ENCODE measurements around the gene HUNK. TPM values are rescaled to one million over a fixed set of nuclear protein-coding genes. Genes with fewer than 3 reads are reported as not detected.

HUNK gene
- total and polyA plus RNA-seq, 2 experiments from 2014 or later: 1.6 to 5.1 TPM

DNA sequence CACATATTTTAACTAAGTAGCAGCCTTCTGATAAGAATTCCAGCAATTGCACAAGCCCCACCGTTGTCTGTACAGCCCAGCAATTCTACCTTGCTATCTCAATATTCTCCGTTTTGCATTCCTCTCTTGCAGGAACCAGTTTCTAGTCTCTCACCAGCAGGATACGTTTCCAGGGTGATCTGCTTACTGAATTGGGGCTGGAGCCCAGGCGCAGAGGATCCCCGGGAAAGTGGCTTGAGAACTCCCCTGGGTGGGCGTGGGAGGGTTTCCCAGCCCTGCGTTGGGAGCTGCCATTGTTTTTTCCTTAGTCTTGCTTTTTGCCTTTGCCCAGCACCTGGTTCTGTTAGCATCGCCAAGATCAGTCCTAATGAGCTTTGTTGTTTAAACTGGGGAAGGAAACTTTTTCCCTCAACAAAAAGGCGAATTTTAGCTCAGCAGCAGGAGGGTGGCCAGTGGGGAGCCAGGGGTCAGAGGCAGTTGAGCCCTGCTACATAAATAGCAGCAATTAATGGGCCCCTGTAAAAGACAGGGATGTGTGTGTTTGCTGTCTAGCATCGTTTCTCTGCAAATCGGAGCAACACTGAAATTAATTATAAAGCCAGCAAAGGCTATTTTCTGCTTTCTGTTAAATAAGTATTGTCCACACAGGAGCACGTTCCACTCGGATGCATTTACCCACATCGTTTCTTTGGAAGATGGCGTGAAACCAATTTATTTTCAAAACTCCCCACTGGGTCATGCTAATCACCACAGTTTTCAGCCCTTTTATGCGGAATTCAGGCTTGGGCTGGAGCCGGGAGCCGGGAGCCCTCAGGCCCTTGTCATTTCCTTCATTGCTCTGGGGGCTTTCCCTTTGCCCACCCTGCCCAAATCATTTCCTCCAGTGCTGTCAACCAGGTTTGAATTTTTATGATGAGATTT is 36.6 kb downstream of the HUNK start:
- TF ChIP-seq CREB1 (CRISPR knock-in tag; IDR thresholded peaks at IDR 0.05; ENCODE audit: low read depth): no peak
- no peak for TF ChIP-seq EZH2phosphoT487 (IDR thresholded peaks at IDR 0.05; ENCODE audit: unreplicated experiment)
- TF ChIP-seq POLR2AphosphoS5 (IDR thresholded peaks at IDR 0.05; ENCODE audit: low read depth): no peak
- TF ChIP-seq ZNF331 (CRISPR knock-in tag; IDR thresholded peaks at IDR 0.05; ENCODE audit: low read depth): no peak
- TF ChIP-seq, protein P1, sequence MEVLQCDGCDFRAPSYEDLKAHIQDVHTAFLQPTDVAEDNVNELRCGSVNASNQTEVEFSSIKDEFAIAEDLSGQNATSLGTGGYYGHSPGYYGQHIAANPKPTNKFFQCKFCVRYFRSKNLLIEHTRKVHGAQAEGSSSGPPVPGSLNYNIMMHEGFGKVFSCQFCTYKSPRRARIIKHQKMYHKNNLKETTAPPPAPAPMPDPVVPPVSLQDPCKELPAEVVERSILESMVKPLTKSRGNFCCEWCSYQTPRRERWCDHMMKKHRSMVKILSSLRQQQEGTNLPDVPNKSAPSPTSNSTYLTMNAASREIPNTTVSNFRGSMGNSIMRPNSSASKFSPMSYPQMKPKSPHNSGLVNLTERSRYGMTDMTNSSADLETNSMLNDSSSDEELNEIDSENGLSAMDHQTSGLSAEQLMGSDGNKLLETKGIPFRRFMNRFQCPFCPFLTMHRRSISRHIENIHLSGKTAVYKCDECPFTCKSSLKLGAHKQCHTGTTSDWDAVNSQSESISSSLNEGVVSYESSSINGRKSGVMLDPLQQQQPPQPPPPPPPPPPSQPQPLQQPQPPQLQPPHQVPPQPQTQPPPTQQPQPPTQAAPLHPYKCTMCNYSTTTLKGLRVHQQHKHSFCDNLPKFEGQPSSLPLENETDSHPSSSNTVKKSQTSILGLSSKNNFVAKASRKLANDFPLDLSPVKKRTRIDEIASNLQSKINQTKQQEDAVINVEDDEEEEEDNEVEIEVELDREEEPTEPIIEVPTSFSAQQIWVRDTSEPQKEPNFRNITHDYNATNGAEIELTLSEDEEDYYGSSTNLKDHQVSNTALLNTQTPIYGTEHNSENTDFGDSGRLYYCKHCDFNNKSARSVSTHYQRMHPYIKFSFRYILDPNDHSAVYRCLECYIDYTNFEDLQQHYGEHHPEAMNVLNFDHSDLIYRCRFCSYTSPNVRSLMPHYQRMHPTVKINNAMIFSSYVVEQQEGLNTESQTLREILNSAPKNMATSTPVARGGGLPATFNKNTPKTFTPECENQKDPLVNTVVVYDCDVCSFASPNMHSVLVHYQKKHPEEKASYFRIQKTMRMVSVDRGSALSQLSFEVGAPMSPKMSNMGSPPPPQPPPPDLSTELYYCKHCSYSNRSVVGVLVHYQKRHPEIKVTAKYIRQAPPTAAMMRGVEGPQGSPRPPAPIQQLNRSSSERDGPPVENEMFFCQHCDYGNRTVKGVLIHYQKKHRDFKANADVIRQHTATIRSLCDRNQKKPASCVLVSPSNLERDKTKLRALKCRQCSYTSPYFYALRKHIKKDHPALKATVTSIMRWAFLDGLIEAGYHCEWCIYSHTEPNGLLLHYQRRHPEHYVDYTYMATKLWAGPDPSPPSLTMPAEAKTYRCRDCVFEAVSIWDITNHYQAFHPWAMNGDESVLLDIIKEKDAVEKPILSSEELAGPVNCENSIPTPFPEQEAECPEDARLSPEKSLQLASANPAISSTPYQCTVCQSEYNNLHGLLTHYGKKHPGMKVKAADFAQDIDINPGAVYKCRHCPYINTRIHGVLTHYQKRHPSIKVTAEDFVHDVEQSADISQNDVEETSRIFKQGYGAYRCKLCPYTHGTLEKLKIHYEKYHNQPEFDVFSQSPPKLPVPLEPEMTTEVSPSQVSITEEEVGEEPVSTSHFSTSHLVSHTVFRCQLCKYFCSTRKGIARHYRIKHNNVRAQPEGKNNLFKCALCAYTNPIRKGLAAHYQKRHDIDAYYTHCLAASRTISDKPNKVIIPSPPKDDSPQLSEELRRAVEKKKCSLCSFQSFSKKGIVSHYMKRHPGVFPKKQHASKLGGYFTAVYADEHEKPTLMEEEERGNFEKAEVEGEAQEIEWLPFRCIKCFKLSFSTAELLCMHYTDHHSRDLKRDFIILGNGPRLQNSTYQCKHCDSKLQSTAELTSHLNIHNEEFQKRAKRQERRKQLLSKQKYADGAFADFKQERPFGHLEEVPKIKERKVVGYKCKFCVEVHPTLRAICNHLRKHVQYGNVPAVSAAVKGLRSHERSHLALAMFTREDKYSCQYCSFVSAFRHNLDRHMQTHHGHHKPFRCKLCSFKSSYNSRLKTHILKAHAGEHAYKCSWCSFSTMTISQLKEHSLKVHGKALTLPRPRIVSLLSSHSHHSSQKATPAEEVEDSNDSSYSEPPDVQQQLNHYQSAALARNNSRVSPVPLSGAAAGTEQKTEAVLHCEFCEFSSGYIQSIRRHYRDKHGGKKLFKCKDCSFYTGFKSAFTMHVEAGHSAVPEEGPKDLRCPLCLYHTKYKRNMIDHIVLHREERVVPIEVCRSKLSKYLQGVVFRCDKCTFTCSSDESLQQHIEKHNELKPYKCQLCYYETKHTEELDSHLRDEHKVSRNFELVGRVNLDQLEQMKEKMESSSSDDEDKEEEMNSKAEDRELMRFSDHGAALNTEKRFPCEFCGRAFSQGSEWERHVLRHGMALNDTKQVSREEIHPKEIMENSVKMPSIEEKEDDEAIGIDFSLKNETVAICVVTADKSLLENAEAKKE (CRISPR knock-in tag; IDR thresholded peaks at IDR 0.05): no peak
- TF ChIP-seq, protein P2, sequence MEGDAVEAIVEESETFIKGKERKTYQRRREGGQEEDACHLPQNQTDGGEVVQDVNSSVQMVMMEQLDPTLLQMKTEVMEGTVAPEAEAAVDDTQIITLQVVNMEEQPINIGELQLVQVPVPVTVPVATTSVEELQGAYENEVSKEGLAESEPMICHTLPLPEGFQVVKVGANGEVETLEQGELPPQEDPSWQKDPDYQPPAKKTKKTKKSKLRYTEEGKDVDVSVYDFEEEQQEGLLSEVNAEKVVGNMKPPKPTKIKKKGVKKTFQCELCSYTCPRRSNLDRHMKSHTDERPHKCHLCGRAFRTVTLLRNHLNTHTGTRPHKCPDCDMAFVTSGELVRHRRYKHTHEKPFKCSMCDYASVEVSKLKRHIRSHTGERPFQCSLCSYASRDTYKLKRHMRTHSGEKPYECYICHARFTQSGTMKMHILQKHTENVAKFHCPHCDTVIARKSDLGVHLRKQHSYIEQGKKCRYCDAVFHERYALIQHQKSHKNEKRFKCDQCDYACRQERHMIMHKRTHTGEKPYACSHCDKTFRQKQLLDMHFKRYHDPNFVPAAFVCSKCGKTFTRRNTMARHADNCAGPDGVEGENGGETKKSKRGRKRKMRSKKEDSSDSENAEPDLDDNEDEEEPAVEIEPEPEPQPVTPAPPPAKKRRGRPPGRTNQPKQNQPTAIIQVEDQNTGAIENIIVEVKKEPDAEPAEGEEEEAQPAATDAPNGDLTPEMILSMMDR (conservative IDR thresholded peaks at IDR 0.05; ENCODE audit: low read depth in 2 of 2): no peak
- TF ChIP-seq, protein P3, sequence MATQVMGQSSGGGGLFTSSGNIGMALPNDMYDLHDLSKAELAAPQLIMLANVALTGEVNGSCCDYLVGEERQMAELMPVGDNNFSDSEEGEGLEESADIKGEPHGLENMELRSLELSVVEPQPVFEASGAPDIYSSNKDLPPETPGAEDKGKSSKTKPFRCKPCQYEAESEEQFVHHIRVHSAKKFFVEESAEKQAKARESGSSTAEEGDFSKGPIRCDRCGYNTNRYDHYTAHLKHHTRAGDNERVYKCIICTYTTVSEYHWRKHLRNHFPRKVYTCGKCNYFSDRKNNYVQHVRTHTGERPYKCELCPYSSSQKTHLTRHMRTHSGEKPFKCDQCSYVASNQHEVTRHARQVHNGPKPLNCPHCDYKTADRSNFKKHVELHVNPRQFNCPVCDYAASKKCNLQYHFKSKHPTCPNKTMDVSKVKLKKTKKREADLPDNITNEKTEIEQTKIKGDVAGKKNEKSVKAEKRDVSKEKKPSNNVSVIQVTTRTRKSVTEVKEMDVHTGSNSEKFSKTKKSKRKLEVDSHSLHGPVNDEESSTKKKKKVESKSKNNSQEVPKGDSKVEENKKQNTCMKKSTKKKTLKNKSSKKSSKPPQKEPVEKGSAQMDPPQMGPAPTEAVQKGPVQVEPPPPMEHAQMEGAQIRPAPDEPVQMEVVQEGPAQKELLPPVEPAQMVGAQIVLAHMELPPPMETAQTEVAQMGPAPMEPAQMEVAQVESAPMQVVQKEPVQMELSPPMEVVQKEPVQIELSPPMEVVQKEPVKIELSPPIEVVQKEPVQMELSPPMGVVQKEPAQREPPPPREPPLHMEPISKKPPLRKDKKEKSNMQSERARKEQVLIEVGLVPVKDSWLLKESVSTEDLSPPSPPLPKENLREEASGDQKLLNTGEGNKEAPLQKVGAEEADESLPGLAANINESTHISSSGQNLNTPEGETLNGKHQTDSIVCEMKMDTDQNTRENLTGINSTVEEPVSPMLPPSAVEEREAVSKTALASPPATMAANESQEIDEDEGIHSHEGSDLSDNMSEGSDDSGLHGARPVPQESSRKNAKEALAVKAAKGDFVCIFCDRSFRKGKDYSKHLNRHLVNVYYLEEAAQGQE (IDR thresholded peaks at IDR 0.05; ENCODE audit: unreplicated experiment): no peak
- TF ChIP-seq ZNF114 (CRISPR knock-in tag; IDR thresholded peaks at IDR 0.05): no peak
- no peak for TF ChIP-seq EZH2 (IDR thresholded peaks at IDR 0.05; ENCODE audit: low read depth, unreplicated experiment)
- TF ChIP-seq STAT1 (IDR thresholded peaks at IDR 0.05; ENCODE audit: unreplicated experiment): no peak
- no peak for TF ChIP-seq NANOG (IDR thresholded peaks at IDR 0.05; ENCODE audit: borderline replicate concordance)
- TF ChIP-seq, protein P4, sequence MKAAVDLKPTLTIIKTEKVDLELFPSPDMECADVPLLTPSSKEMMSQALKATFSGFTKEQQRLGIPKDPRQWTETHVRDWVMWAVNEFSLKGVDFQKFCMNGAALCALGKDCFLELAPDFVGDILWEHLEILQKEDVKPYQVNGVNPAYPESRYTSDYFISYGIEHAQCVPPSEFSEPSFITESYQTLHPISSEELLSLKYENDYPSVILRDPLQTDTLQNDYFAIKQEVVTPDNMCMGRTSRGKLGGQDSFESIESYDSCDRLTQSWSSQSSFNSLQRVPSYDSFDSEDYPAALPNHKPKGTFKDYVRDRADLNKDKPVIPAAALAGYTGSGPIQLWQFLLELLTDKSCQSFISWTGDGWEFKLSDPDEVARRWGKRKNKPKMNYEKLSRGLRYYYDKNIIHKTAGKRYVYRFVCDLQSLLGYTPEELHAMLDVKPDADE (IDR thresholded peaks at IDR 0.05): no peak
- TF ChIP-seq JUNB (IDR thresholded peaks at IDR 0.05; ENCODE audit: unreplicated experiment): no peak
- H3K4me3 ChIP-seq: peak overlapping the region; percentile 34
- H3K4me1 ChIP-seq (ENCODE audit: insufficient read depth): peaks cover 55% of the 10 kb centered on the region
- peaks cover 12% of the 10 kb centered on the region; the same call in 1 of the 2 replicates for H3K79me2 ChIP-seq (replicated peaks; ENCODE audit: insufficient read depth)
- H2AFZ ChIP-seq: no peak overlapping the region
- peak; percentile 56 for ATAC-seq
- H3K9me2 ChIP-seq (ENCODE audit: insufficient read depth): peaks cover 4% of the 10 kb centered on the region; the same call in 1 of the 2 replicates
- no peaks in the 10 kb centered on the region for H3K36me3 ChIP-seq (ENCODE audit: insufficient read depth)
- H3K9me3 Mint-ChIP-seq: peaks cover 4% of the 10 kb centered on the region; the same call in 1 of the 3 replicates
- DNase-seq (ENCODE audit: low spot score): peak; percentile 58
- peaks cover 9% of the 10 kb centered on the region; the same call in 2 of the 3 replicates for H3K36me3 Mint-ChIP-seq (ENCODE audit: low read depth)
- peak overlapping the region; percentile 45; the same call in 1 of the 2 replicates for H3K27ac Mint-ChIP-seq
- peak overlapping the region; percentile 39 for H3K4me3 Mint-ChIP-seq
- peak overlapping the region; percentile 90 for H3K27ac ChIP-seq (ENCODE audit: low read depth)
- H4K20me1 ChIP-seq (replicated peaks; ENCODE audit: insufficient read depth): no peaks in the 10 kb centered on the region
- H3K27me3 ChIP-seq (ENCODE audit: insufficient read depth): no peaks in the 10 kb centered on the region
- H3K27me3 Mint-ChIP-seq (ENCODE audit: insufficient read depth, low read depth, poor library complexity): peaks cover 21% of the 10 kb centered on the region
- peaks cover 10% of the 10 kb centered on the region for H3F3A ChIP-seq (replicated peaks; ENCODE audit: low read depth)
- peak overlapping the region; percentile 50 for H3K4me2 ChIP-seq
- peaks cover 73% of the 10 kb centered on the region for H3K4me1 Mint-ChIP-seq
